ENCODE results near the gene ATP10A. TPM values are rescaled to one million over a fixed set of nuclear protein-coding genes. Genes with fewer than 3 reads are reported as not detected.

ATP10A gene
- total RNA-seq, 2 donors from 2014 or later = 5.6 to 14.3 TPM

DNA sequence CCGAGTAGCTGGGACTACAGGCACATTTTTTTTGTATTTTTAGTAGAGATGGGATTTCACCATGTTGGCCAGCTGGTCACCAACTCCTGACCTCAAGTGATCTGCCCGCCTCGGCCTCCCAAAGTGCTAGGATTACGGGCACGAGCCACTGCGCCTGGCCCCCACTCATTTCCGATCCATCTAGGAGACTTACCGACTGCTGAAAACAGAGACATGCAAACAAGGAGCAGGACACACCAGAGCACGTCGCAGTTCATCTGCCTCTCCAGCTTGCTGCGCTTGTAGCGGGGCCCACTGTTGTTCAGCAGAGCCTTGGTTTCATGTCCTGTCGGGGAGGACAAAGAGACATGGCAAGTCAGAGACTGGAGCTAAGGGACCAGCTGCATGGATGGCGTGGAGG, 137.4 kb downstream of the ATP10A start:
- no peak for TF ChIP-seq POLR2AphosphoS5 (IDR thresholded peaks at IDR 0.05)
- TF ChIP-seq, protein P1, sequence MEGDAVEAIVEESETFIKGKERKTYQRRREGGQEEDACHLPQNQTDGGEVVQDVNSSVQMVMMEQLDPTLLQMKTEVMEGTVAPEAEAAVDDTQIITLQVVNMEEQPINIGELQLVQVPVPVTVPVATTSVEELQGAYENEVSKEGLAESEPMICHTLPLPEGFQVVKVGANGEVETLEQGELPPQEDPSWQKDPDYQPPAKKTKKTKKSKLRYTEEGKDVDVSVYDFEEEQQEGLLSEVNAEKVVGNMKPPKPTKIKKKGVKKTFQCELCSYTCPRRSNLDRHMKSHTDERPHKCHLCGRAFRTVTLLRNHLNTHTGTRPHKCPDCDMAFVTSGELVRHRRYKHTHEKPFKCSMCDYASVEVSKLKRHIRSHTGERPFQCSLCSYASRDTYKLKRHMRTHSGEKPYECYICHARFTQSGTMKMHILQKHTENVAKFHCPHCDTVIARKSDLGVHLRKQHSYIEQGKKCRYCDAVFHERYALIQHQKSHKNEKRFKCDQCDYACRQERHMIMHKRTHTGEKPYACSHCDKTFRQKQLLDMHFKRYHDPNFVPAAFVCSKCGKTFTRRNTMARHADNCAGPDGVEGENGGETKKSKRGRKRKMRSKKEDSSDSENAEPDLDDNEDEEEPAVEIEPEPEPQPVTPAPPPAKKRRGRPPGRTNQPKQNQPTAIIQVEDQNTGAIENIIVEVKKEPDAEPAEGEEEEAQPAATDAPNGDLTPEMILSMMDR (IDR thresholded peaks at IDR 0.05) = no peak
- no peak for TF ChIP-seq POLR2A (IDR thresholded peaks at IDR 0.05)
- no peaks in the 10 kb centered on the region for H3K27me3 ChIP-seq (replicated peaks; ENCODE audit: insufficient read depth)
- no peak overlapping the region for H3K27ac ChIP-seq
- H3K36me3 ChIP-seq = no peaks in the 10 kb centered on the region
- no peak for DNase-seq (ENCODE audit: low spot score)
- no peaks in the 10 kb centered on the region for H3K4me1 ChIP-seq (replicated peaks)
- no peak overlapping the region for H3K4me3 ChIP-seq
- no peaks in the 10 kb centered on the region for H3K9me3 ChIP-seq
- intact Hi-C loops (cut with DNase I) = no loop called here
- WGBS = 94% methylated on average over 14 of the region's 14 CpGs

- Histone ChIP-seq H3K4me1 (replicated peaks) (no peaks in the 10 kb centered on the region), H3K9me3 (no peaks in the 10 kb centered on the region), H3K27me3 (replicated peaks; ENCODE audit: insufficient read depth) (no peaks in the 10 kb centered on the region), H3K36me3 (no peaks in the 10 kb centered on the region), H3K4me3 (no peak overlapping the region), H3K27ac (no peak overlapping the region)
- 92% methylated on average over 7 of the region's 7 CpGs for WGBS
- no peak for DNase-seq (ENCODE audit: low spot score)
- intact Hi-C loops (cut with DNase I) = no loop called here
- TF ChIP-seq, protein P1 (IDR thresholded peaks at IDR 0.05) = no peak
- no peak for TF ChIP-seq POLR2AphosphoS5 (IDR thresholded peaks at IDR 0.05)
- TF ChIP-seq POLR2A (IDR thresholded peaks at IDR 0.05) = no peak
Measured at GRCh38 chr15:25724899-25725298, 138.2 kb downstream of the ATP10A start.

GRCh38 chr15:25721605-25721955, 141.5 kb downstream of the ATP10A start:
- Histone ChIP-seq H3K4me1 (replicated peaks) (no peaks in the 10 kb centered on the region), H3K27me3 (replicated peaks; ENCODE audit: insufficient read depth) (no peaks in the 10 kb centered on the region), H3K9me3 (no peaks in the 10 kb centered on the region), H3K27ac (no peak overlapping the region), H3K36me3 (no peaks in the 10 kb centered on the region), H3K4me3 (no peak overlapping the region)
- intact Hi-C loops (cut with DNase I) = no loop called here
- DNase-seq (ENCODE audit: low spot score) = no peak
- TF ChIP-seq POLR2A (IDR thresholded peaks at IDR 0.05) = no peak
- TF ChIP-seq POLR2AphosphoS5 (IDR thresholded peaks at IDR 0.05) = no peak
- TF ChIP-seq, protein P1 (IDR thresholded peaks at IDR 0.05) = no peak
- 68% methylated on average over 8 of the region's 8 CpGs for WGBS

- H3K4me3 ChIP-seq = no peak overlapping the region
- intact Hi-C loops (cut with DNase I) = no loop called here
- no peaks in the 10 kb centered on the region for H3K27me3 ChIP-seq (replicated peaks; ENCODE audit: insufficient read depth)
- no peak for DNase-seq (ENCODE audit: low spot score)
- 84% methylated on average over 18 of the region's 18 CpGs for WGBS
- no peaks in the 10 kb centered on the region for H3K36me3 ChIP-seq
- no peaks in the 10 kb centered on the region for H3K9me3 ChIP-seq
- no peaks in the 10 kb centered on the region for H3K4me1 ChIP-seq (replicated peaks)
- TF ChIP-seq POLR2A (IDR thresholded peaks at IDR 0.05) (no peak), POLR2AphosphoS5 (IDR thresholded peaks at IDR 0.05) (no peak)
- TF ChIP-seq, protein P1 (IDR thresholded peaks at IDR 0.05) = no peak
- H3K27ac ChIP-seq = no peak overlapping the region
Measured at GRCh38 chr15:25719101-25719985, 143.8 kb downstream of the ATP10A start.

GRCh38 chr15:25718597-25718996, 144.5 kb downstream of the ATP10A start:
- H3K27me3 ChIP-seq (replicated peaks; ENCODE audit: insufficient read depth) = no peaks in the 10 kb centered on the region
- H3K36me3 ChIP-seq = no peaks in the 10 kb centered on the region
- no peaks in the 10 kb centered on the region for H3K4me1 ChIP-seq (replicated peaks)
- H3K27ac ChIP-seq = no peak overlapping the region
- TF ChIP-seq, protein P1 (IDR thresholded peaks at IDR 0.05) = no peak
- no peak for TF ChIP-seq POLR2A (IDR thresholded peaks at IDR 0.05)
- no peak for TF ChIP-seq POLR2AphosphoS5 (IDR thresholded peaks at IDR 0.05)
- H3K4me3 ChIP-seq = no peak overlapping the region
- no peak for DNase-seq (ENCODE audit: low spot score)
- no peaks in the 10 kb centered on the region for H3K9me3 ChIP-seq
- 95% methylated on average over 8 of the region's 8 CpGs for WGBS
- intact Hi-C loops (cut with DNase I) = no loop called here
